HG02981 (cell line): ENCODE data around the gene RALY.

Experiments used
- ATAC-seq: cut with Tn5 transposase; IDR thresholded peaks from one replicate; pipeline ENCODE4 v1.9.1; 2021; ENCODE audit warnings: mild to moderate bottlenecking, moderate library complexity; ENCODE audit not compliant: unreplicated experiment

RALY gene

DNA sequence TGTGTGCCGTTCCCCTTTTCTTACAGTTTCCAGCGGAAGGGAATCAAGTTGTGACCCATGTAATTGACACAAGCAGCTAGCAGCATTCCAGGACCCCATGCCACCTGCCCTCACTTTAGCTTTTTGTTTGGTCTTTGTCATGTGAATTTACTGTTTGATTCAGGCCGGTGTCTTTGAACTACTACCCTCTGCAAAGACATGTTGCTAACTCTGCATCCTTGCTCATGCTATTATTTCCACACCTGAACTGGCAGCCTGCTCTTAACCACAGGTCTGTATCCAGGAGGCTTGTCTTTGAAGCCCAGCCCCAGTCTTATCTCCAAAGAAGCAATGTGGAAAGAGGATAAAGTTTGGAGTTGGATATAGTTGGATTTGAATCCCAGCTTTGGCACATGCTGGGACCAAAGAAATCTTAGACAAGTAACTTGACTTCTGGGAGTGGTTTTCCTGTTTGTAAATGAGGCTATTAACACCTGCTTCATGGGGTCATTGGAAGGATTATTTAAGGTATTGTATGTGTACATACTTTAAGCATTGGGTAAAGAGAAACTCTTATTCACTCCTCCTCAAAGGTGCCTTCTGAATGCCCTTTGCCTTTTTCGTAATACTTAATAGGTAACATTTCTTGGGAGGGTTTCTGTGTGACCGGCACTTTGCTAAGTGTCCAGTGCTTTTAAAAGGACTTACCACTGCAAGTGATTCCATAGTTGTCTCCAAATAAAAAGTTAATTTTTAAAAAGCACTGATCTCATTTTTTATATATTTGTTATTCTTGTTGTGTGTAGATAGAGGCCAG, 52.4 kb downstream of the RALY start:
- no peak for ATAC-seq

DNA sequence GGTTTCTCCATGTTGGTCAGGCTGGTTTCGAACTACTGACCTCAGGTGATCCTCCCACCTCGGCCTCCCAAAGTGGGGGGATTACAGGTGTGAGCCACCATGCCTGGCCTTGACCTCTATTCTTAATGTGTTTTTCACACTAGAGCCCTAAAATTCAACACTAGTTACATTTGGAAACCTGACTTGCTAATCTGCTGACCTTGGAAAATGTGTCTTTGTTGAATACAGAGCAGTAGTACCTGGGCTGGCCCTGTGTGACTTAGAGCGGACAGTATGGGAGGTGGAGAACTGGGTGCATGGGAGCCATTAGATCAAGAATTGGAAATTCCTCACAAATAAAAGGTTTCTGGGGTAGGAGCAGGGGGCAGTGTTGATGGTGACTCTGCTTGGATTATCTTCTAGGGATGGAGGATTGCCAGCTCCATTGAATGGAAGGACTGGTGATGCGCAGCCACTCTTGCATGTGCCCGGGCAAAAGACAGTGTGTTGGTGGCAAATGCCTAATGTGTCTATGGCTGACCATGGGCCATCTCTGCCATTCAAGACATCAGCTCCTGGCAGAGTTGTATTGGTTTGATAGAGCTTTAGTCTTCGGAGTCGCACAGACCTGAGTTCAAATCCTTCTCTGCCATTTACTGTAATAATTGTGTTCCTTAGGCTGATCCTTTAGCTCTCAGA, 53.4 kb downstream of the RALY start:
- no peak for ATAC-seq

DNA sequence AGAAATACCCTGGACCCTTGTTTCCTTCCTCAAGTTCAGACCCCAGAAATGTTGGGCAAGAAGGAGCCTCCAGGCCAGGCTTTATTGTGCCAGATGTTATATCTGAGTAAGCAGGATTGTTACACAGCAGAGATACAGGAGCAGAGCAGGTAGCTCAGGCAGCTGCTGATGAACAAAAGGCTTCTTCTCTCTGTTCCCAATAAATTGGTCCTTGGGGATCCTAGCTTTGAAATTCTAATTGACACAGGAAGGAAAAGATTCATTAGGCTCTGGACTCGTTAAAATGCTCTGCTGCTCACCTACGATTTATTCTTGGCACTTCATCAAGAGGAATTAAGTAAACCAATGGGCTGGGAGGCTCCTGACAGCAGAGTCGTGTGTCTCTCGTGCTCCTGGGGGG, 54.2 kb downstream of the RALY start:
- ATAC-seq = no peak

DNA sequence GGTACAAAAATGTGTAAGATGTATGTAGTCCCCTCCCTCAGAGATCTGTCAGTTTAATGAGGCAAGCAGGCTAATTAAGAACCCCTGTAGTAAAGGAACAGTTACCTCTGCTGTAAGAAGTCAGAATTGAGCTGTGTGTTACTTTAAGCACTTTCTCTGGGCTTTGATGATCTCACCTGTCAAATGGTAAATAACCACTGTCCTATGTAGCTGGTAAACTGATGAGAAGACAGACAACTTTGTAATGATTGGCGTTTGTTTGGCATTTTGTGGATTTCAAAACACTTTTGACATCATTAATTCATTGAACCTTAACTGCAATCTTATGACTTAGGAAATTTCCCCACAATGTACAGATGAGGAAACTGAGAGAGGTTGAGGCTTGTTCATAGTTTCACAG, 55.7 kb downstream of the RALY start:
- no peak for ATAC-seq

DNA sequence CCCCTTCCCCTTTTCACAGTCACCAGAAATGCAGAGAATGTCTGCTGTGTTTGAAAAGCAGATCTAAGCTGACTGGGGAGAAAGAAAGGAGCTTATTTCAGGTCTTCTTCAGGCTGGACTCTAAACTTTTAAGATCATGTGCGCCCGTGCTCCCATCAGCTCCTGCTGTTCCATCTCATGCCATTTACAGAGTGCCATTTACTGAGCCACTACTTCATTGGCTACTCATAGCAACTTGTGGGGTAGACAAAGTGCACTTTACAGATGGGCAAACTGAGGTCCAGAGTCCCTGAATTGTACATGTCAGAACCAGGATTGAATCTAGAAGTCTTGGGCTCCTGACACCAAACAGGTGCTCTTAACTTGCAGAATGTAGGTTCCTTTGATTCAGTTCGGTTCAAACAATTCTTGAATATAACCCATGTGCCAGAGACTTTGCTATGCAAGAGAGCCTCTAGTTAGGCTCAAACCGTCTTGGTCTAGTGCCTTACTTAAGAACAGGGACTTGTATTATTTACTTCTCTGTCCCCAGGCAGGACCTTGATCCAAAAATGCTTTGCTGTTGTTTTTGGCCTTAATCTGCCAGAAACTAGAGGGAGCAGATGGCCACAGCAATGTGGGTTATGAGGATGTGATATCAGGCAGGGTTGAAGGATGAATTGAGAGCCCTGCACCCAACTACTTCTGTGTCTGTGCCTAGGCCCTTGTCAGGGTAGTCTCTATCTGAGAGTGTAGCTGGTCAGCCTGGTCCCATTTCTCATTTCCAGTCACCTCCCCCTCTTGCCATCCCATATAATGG, 56.4 kb downstream of the RALY start:
- no peak for ATAC-seq

DNA sequence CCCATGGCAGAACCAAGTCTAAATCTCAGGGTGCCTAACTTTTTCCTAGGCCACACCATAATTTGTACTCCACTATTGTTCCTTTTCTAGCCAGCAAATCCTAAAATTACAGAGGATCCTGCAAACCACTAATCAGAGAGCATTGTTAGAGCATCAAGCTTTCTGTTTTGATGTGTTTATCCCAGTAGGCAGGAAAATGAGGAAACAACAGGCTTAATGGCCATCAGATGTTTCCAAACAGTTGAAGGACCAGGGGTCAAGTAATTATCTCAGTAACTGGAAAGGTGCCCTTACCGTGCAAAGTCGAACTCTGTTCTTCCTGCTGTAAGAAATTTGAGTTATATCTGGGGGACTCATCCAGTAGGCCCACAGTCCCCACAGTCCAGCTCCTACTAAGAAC, 58.7 kb downstream of the RALY start:
- no peak for ATAC-seq

DNA sequence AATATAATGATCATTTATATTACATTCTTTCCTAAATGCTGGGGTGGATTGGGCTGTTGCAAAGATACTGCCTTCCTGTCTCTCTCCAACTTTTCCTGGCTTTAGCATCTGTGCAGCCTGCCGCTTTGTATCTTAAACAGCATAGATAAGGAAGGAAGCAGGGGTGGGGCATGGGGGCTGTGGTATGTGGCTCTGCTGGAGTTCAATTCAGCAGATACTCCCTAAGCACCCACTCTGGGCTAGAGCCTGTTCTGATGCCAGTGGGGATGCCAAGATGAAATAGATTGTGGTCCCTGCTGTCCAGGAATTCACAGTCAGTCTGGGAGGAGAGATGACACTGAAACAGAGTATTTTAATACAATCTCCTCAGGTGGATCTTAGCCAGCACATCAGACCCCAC, 61.6 kb downstream of the RALY start:
- ATAC-seq = no peak

DNA sequence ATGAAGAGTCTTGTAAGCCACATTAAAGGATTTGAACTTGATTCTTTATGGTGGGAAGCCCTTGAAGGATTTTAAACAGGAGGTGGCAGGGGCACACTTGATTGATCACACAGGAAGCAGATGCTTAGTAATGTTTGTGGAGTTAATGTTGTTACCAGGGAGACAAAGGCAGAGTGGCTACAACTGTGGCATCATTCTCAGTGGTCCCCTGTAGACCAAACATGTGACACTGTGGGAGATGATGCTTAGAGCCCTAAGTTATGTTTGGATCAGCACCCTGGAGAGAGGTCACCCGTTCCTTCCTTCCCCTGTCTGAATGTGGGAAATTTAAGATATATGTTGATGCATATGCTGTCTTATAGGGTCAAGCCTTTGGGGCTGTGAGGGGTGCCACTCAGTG, 65.1 kb downstream of the RALY start:
- no peak for ATAC-seq

DNA sequence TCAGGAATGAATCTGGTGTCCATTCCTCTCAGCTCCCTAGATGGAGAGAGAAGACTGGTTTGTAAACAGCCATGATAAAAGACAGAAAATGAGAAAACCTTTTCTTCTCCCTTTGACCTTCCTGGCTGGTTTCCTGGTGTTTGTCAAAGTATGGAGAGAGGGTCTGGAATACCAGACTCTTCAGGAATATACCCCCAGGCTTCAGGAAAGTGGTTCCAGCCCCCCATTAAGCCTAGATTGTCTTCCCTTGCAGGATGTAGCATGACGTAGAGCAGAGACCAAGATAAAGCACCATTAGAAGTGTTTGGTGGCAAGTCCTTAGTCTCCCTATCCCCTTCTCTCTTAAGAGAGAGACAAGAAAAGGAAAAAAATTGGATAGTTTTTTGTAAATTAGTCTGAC, 67.3 kb downstream of the RALY start:
- ATAC-seq = no peak

DNA sequence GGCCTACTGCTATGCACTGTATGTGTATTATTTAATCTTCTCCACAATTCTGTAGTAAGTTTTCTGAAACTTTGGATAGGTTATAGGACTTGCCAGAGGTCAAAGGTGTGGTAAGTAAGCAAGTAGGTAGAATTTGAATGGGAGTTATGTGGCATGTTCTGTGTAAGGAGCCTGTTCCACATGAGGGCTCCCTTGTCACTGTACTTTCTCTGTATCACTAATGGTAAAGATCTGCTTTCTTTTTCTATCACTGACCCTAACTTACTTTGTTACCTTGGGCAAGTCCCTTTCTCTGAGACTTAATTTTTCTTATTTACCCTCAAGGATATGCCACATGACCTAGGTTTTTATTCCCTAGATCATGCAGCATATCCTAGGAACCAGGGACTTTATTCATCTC, 68.0 kb downstream of the RALY start:
- ATAC-seq = no peak

DNA sequence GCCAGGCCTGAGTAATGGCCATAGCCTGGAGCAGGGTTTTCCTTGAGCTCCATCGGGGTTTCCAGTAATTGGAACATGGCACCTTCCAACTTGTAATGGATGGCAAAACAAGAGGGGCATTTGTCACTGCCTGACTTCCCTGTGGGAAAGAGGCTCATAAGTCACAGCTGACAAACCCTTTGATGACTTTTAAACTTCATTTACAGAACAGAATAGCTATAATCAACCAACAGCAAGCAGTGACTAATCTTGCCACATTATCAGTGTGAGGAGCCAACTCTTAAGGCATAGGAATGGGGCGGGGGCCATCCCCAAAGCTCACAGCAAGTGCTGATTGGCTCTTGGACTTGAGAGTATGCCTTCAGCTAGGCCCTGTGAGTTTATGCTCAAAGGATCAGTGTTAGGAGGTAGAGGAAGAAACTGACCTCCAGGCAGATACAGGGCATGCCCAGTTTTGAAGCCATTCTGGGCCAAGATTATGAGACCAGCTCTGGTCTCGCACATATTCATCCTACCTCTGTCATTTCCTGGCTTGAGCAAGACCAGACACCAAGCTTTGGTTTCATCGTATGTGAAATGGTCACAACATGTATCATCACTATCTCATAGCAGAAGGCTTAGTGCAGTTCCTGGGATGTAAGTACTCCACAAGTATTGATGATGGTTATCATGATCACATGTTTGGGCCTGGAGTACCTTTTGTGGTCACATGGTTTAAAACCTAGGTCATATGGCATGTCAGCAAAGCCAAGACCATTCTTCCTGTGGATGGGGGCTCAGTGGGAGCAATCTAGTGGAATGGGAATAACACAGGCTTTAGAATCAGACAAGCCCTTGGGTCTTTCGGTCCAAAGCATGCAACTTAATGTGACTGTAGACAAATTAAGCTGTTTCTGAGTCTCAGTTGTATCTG, 69.1 kb downstream of the RALY start:
- no peak for ATAC-seq

DNA sequence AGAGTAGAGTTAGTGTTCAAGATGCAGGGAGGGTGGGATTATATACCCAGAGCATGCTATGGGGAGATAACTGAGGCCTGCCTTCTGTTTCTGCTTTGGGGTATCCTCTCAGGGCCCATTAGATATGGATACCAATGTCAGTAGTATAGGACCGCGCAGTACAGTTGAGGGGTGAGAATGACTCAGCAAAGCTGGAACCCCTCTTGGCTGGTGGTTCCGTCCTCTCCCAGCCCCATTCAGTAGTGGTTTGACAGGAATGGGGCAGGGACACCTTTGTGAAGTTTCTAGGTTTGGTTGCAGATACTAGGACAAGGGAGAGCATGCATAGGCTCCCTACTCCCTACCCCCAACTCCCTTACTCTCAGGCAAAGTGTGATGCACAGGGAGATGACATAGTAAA, 70.6 kb downstream of the RALY start:
- ATAC-seq = no peak

DNA sequence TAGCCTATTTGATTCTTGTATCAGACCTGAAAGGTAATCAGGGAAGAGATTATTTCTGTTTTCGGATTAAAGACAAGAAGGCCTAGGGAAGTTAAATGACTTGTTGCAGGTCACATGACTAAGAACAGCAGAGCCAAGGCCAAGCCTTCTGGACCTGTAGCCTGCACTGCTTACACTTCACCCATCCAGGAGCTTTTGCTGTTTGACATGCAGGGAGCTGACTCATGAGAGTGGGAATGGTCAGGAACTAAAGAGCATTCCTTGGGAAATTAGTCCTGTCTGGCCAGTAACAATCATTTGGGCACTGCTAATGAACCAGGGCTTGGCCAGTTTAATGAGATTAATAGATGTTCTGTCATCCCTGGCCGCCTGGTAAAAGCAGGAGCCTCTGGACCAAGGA, 71.5 kb downstream of the RALY start:
- no peak for ATAC-seq

DNA sequence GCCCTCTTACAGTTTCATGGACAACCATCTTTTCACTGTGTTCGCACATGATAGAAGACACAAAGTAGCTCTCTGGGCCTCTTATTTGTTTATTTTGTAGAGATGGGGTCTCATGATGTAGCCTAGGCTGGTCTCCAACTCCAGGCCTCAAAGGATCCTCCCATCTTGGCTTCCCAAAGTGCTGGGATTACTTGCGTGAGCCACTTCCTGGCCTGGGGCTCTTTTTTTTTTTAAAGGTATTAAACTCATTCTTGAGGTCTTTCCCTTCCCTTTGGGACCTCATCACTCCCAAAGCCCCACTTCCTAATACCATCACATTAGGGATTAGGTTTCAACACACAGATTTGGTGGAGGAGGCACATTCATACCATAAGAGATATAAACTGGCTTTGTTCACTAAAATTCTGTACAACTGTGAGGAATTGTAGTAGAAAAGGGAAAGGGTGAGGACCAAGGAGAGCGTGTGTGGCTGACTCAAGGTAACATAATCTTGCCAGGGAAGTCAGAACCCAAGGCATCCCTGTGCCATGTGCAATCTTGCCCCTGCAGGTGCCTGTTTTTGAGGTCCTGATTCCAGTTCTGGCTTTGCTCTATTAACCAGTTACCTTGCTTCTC, 72.9 kb downstream of the RALY start:
- no peak for ATAC-seq

DNA sequence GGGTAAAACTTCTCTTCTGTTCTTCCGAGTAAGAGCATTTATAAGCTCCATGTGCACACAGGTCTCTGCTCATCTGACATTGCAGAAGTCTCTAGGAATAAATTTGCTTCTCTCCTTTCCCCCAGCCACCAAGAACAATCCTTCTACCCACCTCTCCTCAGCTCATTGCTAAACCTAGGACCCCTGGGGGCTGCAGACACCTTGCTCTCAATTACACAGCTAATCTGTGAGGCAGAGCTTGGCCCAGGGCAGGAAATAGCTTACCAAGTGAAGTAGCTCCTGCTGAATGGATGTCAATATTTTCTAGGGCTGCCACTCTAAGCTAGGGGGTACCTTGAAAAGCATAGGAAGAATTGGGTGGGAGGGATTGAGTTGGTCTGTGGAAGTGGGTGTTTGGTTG, 74.3 kb downstream of the RALY start:
- ATAC-seq = no peak

DNA sequence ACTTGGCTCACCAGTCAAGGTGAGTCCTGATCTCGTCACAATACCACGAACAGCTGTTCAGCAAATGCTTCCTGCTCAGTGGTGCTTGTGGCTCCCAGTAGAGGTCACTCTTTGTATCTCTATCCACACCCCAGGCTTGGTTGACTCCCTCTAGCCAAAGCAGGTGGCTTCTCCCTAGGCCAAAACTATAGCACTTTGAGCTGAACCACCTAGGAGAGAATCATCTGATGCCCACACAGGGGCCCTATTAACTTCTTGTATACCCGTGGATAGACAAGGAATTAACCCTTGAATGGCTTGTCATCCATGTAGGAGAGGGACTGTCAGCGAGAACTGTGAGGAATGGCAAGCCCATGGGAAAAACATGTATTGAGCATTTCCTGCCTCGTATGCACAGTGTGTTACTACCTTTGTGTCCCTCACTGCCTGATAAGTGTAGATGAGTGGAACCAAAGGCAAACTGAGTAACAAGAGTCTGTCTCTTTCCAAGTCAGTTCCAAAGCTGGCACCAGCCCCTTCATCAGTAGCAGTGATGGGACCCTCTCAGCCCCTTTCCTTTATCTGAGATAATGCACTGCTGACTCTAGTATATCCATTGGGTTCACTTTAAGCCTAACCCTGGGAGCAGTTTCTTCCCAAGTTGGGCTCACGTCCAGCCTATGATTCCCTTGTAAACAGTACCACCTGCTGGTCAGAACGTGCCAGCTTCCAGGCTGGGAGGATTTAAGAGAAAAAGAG, 75.8 kb downstream of the RALY start:
- peak; percentile 65 for ATAC-seq

DNA sequence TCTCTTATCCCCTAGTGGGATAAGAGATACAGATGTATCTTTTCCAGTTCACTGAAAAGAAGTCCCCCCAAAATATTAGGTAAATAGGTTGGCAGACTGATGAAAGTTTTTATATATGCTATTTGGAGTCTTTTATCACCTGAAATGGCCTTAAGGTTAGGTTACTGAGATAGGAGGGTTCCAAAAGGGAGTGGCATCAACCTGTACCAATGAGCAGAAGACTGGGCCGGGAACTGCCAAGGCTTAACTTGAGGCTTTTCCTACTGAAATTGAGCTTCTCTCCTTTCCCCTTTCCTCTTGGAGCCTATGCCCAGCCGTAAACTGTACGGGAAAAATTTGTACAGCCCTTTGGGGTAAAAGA, 76.3 kb downstream of the RALY start:
- ATAC-seq = no peak

DNA sequence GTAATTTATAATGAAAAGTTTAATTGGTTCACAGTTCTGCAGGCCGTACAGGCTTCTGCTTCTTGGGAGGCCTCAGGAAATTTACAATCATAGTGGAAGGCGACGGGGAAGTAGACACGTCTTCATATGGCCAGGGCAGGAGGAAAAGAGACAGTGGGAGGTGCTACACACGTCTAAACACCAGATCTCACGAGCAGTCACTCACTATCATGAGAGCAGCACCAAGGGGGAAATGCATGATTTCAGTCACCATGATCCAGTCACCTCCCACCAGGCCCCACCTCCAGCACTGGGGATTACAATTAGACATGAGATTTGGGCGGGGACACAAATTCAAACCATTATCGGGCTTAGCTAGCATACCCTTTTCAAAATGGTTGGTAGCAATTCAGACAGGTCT, 77.1 kb downstream of the RALY start:
- no peak for ATAC-seq

DNA sequence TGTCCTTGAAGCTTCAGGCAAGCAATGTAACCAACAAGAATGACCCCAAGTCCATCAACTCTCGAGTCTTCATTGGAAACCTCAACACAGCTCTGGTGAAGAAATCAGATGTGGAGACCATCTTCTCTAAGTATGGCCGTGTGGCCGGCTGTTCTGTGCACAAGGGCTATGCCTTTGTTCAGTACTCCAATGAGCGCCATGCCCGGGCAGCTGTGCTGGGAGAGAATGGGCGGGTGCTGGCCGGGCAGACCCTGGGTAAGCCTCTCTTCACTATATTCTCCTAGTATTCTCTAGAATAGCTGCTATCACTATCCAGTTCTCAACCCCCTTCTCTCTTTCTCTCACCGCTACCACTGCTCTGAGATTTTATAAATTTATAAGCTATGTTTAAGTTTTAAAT, 78.4 kb downstream of the RALY start:
- no peak for ATAC-seq

DNA sequence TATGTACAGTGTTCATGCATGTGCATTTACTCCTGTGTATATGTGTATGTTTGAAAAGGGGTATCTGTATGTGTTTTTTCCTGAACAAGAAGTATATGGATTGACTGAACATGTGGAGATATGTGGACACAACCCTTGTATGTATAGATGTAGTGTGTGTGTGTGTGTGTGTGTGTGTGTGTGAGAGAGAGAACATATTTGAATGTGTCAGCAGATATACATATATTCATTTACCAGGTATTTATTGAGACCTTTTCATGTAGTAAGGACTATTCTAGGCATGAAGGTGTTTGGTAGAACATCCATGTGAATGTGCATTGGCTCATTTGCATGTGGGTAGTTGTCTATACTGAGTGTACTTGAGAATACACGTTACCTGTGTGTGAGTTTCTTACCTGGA, 79.1 kb downstream of the RALY start:
- ATAC-seq = no peak
